Upper lobe of right lung (tissue), 1 donor: ENCODE measurements around the gene SLC22A14. TPM values are rescaled to one million over a fixed set of nuclear protein-coding genes. Genes with fewer than 3 reads are reported as not detected.

Source experiments
- ATAC-seq: fragments of 200-7000 bp; cut with Tn5 transposase; one replicate; pipeline ENCODE4 v1.9.1; 2020; ENCODE audit warnings: mild to moderate bottlenecking, moderate library complexity
- DNase-seq: peaks from one replicate; pipeline ENCODE4 v3.0.0-alpha.2; 2020
- H3K27ac ChIP-seq: fragments of 200-600 bp; one replicate; pipeline ENCODE4 v1.8.0; 2022
- H3K27me3 ChIP-seq: fragments of 200-600 bp; one replicate; pipeline ENCODE4 v1.8.0; 2022; ENCODE audit warnings: mild to moderate bottlenecking
- H3K36me3 ChIP-seq: fragments of 200-600 bp; one replicate; pipeline ENCODE4 v1.8.0; 2022
- H3K4me1 ChIP-seq: fragments of 200-600 bp; one replicate; pipeline ENCODE4 v1.8.0; 2022
- H3K4me3 ChIP-seq: fragments of 200-600 bp; one replicate; pipeline ENCODE4 v1.8.0; 2022; ENCODE audit warnings: mild to moderate bottlenecking
- H3K9me3 ChIP-seq: fragments of 200-600 bp; one replicate; pipeline ENCODE4 v1.8.0; 2022
- CTCF ChIP-seq: fragments of 200-600 bp; IDR thresholded peaks from one replicate; pipeline ENCODE4 v1.8.0; 2022; ENCODE audit warnings: antibody characterized with exemption
- intact Hi-C: fragments of 100-400 bp; cut with DNase I; formaldehyde crosslinking; loops from one replicate; pipeline ENCODE4 v1.11.0; 2022
- total RNA-seq: library from RNA; stranded (reverse); fragmentation: NEBNext Ultra II Directional; extraction: Animal tissue kit (Norgen Biotek cat#: 25700); gene quantifications from one replicate; pipeline ENCODE4 v1.2.1, GENCODE V29; 2021
- donor health status: DM: no; HTN: yes; CAD: no; lungs with severe emphysema.

SLC22A14 gene
- total RNA-seq, 1 donor from 2014 or later = 0.20 TPM

- intact Hi-C loops = loop anchor here (5.0 kb wide), 1 partner anchor 130 kb away; no protein-coding TSS in a partner anchor
- Histone ChIP-seq H3K27me3 (no peaks in the 10 kb centered on the region), H3K36me3 (no peaks in the 10 kb centered on the region), H3K4me1 (peaks cover 7% of the 10 kb centered on the region), H3K9me3 (no peaks in the 10 kb centered on the region), H3K27ac (peak overlapping the region; percentile 6), H3K4me3 (peak overlapping the region; percentile 76)
- DNase-seq = no peak
- TF ChIP-seq CTCF = no peak
- ATAC-seq = no peak
Observed at GRCh38 chr3:38347421-38348200, 65.5 kb downstream of the SLC22A14 start.

- Histone ChIP-seq H3K36me3 (no peaks in the 10 kb centered on the region), H3K4me3 (no peak overlapping the region), H3K4me1 (peaks cover 7% of the 10 kb centered on the region), H3K27ac (no peak overlapping the region), H3K9me3 (no peaks in the 10 kb centered on the region), H3K27me3 (no peaks in the 10 kb centered on the region)
- intact Hi-C loops = loop anchor here (5.0 kb wide), 1 partner anchor 128 kb away; no protein-coding TSS in a partner anchor
- TF ChIP-seq CTCF = no peak
- DNase-seq (no peak), ATAC-seq (peak; percentile 37)
Observed at GRCh38 chr3:38348903-38349302, 66.8 kb downstream of the SLC22A14 start.

GRCh38 chr3:38349684-38350359 lies 67.7 kb downstream of the SLC22A14 start:
- no peak for DNase-seq
- Histone ChIP-seq H3K27me3 (no peaks in the 10 kb centered on the region), H3K27ac (no peak overlapping the region), H3K4me1 (peaks cover 7% of the 10 kb centered on the region), H3K9me3 (no peaks in the 10 kb centered on the region), H3K36me3 (no peaks in the 10 kb centered on the region), H3K4me3 (no peak overlapping the region)
- TF ChIP-seq CTCF = no peak
- ATAC-seq = no peak
- intact Hi-C loops = loop anchor here (5.0 kb wide), 1 partner anchor 127 kb away; no protein-coding TSS in a partner anchor

- DNase-seq (no peak), ATAC-seq (no peak)
- H3K4me3 ChIP-seq = no peak overlapping the region
- H3K36me3 ChIP-seq = no peaks in the 10 kb centered on the region
- H3K9me3 ChIP-seq = no peaks in the 10 kb centered on the region
- TF ChIP-seq CTCF = no peak
- intact Hi-C loops = no loop called here
- H3K27ac ChIP-seq = no peak overlapping the region
- no peaks in the 10 kb centered on the region for H3K27me3 ChIP-seq
- no peaks in the 10 kb centered on the region for H3K4me1 ChIP-seq
Observed at GRCh38 chr3:38353151-38353550, 71.1 kb downstream of the SLC22A14 start.

GRCh38 chr3:38354588-38355330 lies 72.7 kb downstream of the SLC22A14 start:
- Histone ChIP-seq H3K4me1 (no peaks in the 10 kb centered on the region), H3K36me3 (no peaks in the 10 kb centered on the region), H3K27me3 (no peaks in the 10 kb centered on the region), H3K9me3 (no peaks in the 10 kb centered on the region), H3K27ac (no peak overlapping the region), H3K4me3 (no peak overlapping the region)
- ATAC-seq (no peak), DNase-seq (no peak)
- no peak for TF ChIP-seq CTCF
- intact Hi-C loops = no loop called here
